NCI-H1436 treated with DMSO at 0.1 percent for 48 hours (cell line): ENCODE results near the gene DNAJB6.
"Not testable (repeated sequence)": the region's sequence is repeated elsewhere in the genome, so short reads cannot be mapped to it uniquely, and the experiment has no call there.

Source experiments
- DNase-seq: peaks from one replicate; lab custom pipeline; 2025; lab: John Stamatoyannopoulos, UW

Gene DNAJB6

DNA sequence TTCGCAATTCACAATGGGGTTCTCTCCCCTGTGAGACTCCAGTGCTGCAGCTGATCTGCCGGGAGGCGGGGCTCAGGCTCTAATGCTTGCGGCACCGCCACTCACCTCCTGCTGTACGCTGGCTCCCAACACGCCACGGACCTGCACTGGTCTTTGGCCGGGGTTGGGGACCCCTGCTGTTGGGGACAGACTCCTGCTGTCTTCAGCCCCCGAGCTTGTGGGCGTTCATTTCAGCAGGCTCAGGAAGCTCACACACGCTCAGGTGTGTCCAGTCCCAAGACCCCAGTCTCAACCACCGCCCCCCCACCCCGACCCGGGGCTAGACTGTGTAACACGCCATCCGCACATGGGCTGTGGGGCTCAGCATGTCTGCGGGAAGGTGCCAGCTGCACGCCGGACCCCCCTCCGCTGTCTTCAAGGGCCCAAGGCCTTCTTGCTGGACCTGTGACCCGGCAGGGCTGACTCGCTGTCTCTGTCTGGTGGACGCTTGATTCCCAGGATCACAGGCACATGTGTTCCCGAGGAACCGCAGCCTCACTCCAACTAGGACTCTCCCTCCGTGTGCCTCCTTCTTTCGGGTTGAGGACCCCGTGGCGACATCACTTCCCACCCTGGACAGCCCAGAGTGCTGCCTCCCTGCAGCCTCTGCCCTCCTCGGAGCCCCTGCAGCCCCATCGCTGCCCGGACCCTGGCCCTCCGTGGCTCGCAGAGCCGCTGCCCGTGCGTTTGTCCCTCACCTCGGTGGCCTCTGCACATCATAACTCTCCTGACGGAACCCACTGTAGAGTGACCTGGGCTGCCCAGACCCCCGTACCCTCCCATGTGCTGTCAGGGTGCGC is 106.4 kb downstream of the DNAJB6 start:
- no peak for DNase-seq

DNA sequence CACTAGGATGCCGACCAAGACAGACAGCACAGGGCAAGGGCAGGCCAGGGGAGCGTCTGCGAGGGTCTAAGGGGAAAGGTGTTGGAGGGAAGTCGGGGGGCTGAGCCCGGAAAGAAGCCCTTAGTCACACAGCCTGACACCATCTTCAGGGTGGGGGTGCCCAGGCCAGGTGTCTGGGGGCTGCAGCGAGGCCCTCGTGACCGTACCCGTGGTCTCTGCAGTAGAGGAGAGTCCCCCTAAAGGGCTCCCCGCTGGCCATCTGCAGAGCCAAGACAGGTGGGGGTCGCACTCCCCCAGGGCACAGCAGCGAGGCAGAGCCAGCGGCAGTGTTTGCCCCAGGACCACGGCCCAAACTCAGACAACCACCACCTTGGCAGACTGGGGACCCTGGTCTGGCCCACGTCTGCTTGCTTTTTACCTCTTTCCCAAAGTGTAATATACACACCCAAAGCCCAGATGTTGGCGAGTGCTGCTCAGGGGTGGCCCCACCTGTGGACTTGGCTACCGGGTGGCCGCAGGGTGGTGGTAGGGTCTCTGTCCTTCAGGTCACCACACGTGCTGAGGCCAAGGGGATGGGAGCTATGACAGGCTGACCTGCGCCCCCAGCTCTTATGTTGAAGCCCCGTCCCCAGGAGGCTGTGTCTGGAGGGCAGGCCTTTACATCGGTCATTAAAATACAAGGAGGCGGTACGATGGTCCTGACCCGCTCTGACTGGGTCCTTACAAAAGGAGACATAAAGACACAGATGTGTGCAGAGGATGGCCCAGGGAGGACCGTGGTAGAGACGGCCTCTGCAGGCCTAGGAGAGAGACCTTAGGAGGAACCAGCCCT is 107.4 kb downstream of the DNAJB6 start:
- DNase-seq = no peak

DNA sequence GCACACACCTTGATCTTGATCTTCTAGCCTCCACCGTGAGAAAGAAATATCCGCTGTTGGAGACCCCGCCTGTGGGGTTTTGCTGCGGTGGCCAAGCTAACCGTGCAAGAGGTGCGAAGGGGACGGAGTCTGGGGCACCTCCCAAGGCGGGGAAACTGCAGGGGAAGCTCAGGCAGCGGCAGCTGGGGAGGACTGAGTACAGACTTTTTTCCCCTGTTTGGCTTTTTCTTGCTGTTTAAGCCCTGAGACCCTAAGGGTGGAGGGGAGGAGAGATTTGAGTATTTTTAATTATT is 108.0 kb downstream of the DNAJB6 start:
- no peak for DNase-seq

DNA sequence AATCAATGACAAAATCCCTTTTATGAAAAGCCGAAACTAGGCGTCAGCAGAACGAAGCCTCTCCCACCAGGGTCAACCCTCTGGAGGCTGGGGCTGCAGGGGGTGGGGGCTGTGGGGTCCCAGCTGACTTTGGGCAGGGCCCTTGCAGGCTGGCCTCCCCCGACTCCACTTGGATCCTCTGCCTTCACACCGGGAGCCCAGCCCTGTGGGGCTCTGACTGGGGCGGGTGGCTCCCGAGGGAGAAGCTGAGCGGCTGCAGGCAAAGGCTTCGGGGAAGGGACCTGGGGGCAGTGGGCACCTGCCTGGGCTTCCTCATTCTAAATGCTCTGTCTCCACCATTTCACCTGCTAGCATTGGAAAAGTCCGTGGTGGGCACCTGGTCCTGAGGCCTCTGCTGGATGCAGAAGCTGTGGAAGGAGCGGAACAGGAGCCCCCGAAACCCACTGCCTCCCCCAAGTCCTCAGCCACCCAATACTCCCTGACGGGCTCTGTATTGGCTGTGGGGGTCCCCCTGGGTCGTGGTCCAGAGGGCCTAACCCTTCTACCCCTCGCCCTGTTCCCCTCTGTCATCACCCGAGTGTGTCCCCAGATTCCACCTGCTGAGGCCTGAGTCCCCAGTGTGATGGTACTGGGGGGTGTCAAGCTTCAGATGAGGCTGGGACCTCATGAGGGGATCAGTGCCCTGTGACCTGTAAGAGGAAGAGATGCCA is 108.6 kb downstream of the DNAJB6 start:
- no peak for DNase-seq

DNA sequence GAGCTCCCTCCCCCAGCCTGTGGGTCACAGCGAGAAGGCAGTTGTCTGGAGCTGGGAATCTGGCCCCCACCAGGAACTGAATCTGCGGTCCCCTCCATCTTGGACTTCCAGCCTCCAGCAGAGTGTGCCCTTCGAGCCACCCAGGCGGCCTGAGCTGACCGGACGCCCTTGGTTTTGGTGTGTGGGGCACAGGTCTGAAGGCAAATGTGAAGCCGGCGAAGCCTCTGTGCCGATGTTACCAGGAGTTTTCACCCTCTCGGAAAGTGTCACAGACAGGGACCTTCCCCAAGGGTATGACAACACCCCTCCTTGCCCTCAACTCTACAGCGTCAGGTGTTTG is 109.1 kb downstream of the DNAJB6 start:
- DNase-seq = no peak

DNA sequence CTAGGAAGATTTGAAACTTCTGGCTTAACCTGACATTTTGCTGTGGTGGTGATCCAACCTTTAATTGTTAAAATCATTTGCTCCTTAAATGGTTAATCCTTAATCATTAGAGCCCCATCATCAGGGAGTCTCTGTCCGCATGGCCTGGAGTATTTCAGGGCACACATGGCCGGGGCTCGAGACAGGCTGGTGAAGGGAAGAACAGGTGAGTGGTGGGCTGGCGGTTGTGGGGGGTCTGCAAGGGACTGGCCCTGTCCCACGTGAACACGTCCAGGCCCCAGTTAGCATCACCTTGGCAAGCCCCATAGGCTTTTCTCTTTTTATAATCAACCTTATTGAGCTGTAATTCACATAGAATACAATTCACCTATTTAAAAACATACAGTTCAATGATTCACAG is 109.5 kb downstream of the DNAJB6 start:
- no peak for DNase-seq

DNA sequence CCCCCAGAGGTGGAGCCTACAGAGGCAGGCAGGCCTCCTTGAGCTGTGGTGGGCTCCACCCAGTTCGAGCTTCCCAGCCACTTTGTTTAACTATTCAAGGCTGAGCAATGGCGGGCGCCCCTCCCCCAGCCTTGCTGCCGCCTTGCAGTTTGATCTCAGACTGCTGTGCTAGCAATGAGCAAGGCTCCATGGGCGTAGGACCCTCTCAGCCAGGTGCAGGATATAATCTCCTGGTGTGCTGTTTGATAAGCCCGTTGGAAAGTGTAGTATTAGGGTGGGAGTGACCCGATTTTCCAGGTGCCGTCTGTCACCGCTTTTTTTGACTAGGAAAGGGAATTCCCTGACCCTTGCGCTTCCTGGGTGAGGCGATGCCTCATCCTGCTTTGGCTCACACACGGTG is 117.2 kb downstream of the DNAJB6 start:
- DNase-seq = not testable (repeated sequence)

DNA sequence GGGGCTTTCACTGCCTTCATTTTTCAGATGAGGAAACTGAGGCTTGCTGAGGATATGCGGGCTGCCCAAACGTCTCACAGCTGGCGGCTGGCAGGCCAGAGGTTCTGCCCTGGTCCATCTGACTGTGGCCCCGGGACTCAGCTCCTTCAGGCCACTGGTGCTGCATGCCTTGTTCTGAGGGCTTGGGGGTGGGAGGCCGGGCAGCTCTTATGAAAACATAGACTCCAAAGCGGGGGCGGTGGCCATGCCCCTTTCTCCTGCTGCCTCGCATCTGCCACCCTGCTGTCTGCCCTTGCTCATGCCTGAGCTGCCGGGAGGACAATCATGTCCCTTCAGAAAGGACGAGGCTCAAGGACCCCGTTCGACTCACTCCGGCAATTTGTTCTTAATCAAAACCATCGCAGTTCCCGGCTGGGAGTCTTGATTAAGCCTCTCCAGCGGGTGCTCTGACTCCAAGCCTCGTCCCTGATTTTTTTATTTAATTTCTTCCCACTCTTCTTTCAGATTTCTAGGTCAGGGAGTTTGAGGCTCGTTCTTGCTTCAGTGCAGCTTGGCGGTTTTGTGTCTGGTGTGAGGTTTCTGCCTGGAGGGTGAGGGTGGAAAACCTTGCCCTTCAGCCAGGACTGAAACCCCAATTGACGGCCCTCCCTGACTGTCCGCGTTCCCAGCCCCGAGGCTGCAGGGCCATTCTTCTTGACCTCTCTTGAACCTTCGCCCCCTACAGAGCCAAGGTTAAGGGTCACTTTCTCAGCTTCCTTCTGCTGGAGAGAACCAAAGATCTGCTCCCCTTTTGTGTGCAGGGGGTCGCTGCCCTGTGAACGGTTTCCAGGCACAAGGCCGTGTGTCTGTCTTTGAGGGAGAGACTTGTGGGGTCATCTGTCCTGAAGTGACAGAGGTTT is 120.8 kb downstream of the DNAJB6 start:
- DNase-seq = no peak

DNA sequence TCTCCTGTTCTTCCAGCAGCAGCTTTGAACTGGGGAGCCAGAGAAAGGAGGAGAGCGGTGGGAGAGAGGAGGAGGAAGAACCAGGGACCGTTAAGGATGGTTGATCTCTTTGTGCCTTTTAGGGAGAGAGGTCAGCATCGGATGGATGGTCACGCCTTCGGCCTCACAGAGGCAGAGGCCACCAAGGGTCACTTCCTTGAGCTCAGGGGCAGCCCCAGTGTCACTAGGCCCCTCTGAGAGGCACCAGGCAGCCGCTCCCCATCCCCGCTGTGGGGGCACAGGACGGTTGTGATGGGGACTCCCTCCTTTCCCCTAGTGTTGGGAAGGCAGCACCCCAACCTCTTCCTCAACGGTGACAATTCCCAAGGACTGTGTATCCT is 121.4 kb downstream of the DNAJB6 start:
- no peak for DNase-seq

DNA sequence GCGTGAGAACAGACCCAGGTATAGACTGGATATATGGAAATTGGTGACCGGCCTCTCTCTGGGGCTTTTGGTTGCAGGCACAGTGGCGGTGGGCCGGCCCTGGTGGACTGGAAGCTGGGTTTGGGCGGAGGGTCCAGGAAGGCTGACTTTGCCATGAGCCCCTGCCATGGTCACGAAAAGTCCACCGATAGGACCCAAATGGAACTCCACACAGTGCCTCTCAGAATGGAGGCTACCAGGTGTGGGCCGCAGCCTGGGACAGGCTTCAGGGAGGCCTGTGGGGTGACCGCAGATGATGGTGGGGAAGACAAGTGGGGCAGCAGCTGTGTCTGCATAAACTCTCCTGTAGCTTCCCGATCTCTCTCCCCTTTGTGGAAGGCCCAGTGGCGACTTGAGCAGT is 123.2 kb downstream of the DNAJB6 start:
- DNase-seq = no peak

DNA sequence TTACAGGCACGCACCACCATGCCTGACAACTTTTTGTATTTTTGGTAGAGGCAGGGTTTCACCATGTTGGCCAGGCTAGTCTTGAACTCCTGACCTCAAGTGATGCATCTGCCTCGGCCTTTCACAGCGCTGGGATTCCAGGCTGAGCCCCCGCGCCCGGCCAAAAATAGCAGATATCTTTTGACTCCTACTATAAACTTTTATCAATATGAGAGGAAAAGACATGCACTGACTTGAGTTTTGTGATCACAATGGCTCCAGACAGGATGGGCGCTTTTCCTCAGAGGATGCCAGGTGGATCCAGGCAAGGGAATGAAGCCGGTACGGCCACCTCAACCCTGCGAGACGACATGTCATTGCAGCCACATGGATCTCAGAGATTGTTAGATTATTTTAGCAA is 123.9 kb downstream of the DNAJB6 start:
- DNase-seq = no peak

DNA sequence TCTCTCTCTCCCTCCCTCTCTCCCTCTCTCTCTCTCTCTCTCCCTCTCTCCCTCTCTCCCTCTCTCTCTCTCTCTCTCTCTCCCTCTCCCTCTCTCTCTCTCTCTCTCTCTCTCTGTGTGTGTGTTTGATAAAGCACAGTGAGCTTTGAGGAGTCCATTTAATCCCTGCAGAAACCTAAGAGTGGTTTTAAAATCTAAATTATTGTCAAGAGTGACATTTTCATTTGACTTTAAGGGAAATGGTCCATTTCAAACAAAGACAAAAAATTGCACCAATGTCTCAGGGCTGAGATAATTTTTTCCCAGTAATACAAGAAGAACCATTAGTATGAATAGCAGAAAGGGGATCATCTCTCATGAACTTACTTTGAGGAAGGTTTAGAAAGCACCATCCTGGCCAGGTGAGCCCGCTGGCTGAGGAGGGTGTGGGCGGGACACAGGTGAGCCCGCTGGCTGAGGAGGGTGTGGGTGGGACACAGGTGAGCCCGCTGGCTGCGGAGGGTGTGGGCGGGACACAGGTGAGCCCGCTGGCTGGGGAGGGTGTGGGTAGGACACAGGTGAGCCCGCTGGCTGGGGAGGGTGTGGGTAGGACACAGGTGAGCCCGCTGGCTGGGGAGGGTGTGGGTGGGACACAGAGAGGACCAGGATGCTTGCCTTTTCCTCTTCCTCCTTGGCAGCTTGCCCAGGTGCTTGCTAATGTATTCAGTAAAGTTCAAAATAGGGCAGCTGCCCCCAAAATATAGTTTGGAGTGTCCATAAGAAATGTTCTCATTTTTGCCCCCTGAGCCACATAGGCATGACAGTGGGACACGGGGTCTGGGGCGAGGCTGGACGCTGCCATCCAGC is 125.0 kb downstream of the DNAJB6 start:
- DNase-seq = no peak

DNA sequence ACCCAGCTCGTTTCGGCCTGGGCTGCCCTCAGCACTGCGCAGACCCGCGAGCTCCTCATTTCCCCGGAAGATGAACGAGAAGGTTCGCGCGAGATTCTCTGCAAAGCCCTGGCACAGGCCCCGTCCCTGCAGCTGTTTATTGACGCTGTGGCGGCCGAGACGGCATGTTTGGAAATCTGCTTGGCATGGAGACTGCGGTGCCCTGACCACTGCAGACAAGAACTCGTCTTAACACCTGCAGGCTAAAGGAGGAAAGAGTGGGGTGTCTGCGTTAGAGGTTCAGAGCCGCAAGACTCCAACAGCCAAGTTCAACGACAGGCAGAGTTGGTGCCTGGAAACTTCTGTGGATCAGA is 125.6 kb downstream of the DNAJB6 start:
- DNase-seq = no peak

DNA sequence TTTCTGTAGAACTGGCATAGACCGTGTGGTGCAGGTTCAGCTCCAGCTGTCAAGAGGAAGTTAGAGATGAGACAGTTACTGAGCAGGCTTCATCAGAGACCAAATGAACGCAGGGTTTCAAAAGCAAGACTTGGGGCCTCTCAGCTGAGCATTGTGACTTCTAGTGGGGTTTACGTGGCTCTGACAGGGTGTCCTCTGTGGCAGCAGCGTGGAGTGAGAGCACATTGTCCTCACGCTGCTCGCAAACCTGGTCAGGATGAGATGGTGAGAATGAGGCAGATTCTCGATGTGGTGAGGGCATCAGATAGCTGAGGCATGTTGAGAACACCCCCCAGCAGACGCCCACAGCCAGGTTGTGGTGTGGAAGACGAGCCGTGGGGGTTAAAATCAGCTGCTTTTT is 126.0 kb downstream of the DNAJB6 start:
- no peak for DNase-seq

DNA sequence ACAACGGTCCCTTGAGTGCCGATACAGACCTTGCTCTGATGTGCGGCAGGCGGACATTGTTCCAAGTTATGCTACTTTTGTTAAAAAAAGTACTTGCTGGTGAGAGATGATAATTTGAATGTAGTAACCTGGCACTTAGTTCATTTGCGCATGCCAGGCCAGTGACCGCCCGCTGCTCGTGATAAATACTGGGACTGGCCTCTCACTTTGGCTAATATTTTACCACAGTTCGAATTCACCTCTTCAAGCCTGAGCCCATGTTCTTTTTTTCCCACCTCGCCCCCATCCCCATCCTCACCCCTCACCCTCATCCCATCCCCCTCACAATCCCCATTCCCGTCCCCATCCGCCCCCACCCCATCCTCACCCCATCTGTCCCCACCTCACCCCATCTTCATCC is 126.4 kb downstream of the DNAJB6 start:
- DNase-seq = no peak

DNA sequence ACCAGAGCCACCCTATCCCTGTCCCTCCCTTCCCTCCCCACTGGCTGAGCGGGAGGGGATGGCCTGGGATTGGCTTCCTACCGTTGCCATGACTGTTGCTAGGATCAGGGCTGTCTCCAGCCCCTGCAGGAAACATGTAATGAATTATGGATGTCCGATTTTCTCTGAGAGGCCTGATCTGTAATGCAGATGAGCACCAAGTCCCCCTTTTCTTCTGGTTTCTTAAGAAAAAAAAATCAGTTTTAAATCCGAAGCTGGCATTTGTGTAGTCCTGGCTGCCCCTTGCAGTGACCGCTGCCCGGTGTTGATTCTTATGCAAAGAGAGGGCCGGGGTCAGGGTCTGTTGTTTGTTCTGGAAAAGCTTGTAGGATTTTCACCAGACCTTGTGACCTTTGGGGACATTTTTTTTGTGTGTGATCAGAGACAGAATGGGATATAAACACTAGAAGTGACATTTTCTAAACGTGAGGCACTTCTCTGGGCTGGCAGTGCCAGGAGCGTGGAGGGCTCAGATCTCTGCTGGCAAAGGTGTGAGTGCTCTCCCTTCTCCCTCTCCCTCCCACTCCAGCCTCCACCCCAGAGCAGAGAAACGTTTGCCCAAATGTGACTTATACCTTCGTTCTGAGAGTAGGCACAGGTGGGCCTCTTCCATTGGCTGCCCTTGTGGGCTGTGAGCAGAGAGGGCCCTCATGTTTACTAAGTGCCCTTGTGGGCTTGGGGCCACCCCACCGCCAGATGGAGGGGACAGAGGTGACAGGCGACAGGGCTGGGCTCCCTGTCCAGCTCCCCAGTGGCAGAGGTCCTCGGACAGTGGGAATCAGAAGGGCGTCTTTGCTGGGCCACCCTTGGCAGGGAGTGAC is 127.5 kb downstream of the DNAJB6 start:
- DNase-seq = no peak

DNA sequence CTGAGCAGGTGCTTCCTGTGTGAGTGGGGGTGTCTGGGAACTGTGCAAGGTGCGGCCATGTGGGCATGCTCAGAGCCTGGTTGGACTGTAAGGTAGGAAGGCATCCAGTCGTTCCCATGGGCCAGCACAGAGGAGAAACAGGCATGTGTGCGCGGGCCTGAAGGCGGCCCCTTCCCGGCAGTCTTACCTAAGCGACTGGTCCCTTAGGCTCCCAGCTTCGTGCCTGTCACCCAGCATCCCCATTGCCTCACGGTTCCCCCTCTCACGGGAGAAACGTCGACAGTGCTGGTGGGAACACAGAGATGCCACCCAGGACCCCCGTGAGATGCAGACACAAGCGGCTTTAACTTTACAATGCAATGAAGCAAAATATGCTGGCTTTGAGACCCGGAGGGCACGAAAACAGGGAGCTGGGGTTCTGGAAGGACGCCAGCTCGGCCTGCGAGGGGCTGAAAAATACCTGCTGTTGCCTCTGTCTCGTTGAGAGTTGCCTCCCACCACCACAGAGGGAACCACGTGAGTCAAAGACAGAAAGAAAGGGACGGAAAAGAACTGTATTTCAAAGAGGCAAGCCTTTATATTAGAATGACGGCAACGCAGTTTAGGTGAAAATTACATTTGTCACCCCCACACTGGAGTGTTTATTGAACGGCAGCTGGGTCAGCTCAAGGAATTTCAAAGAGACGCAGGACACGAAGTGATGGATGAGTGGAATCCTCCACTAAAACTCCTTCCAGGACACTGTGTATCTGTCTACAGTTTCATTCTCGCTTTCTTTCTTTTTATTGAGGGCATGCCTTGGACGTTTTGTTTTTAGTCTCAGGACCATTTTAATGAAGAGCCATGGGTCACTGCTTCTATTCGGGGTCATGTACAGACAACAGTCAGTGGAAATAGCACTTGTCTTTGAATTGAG is 128.4 kb downstream of the DNAJB6 start:
- no peak for DNase-seq

DNA sequence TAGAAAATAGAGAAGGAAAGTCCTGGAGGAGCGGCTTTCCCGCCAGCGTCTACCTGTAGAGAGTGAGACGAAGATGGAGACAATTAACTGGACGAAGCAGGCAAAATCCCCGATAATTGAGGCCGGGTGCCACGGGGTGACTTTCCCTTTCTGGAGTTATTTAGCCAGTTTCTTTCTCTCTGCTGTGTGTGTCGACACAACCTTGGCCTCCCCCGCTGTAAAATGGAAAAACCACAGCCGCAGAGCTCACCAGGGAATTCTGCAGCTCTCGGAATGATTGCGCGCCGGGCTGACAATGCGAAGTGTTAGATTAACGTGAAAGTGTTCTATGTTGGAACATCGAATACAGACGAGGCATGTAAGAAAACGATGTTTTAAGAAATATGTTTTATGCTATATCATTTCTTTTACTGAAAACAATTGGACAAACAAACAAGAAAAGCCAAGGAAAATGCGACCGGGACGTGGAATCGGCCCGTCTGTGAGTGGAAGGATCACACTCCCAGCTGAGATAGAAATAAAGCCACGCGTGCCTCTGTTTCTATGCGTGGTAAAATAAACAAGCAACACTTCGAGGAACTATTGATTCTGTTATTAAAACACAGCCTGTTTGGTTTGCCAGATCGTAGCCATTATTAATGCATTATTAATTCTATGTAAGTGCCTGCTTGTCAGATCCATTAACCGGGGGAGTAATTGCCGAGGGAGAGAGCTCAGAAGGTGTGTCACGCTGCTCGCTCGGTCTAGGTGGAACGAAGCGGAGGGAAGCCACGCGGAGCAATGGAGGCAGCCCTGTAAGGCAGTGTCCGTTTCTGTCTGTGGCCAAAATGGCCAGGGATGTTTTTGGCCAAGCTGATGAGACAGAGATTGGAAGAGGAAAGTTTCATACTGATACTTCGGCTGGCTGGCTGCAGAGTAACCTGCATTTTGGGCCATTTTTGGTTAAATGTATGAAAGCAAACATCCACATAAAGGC is 129.4 kb downstream of the DNAJB6 start:
- no peak for DNase-seq
